Right atrium auricular region (tissue), 2 donors: ENCODE data around the gene ZDHHC5. TPM values are rescaled to one million over a fixed set of nuclear protein-coding genes. Genes with fewer than 3 reads are reported as not detected.
"Not testable (repeated sequence)": the region's sequence is repeated elsewhere in the genome, so short reads cannot be mapped to it uniquely, and the experiment has no call there.

Experiments used
- DNase-seq: peaks from one replicate; pipeline ENCODE4 v3.0.0-alpha.2; 2019; ENCODE audit warnings: low spot score
- H3K27ac ChIP-seq, 2 donors: fragments of 200-600 bp; sonication (generic); 1 replicate in 1 of 2; 2 replicates in 1 of 2; pipeline ENCODE4 v1.5.1; 2016 to 2019
- H3K27me3 ChIP-seq, 2 donors: fragments of 200-600 bp; sonication (generic); one replicate each; pipeline versions ENCODE4 v1.5.1 to v1.6.0; 2017 to 2019
- H3K36me3 ChIP-seq: fragments of 200-600 bp; sonication (generic); one replicate; pipeline ENCODE4 v1.5.1; 2016
- H3K4me1 ChIP-seq, 2 donors: fragments of 200-600 bp; sonication (generic); one replicate each; pipeline versions ENCODE4 v1.5.1 to v1.6.0; 2017 to 2019
- H3K4me3 ChIP-seq, 2 donors: fragments of 200-600 bp; sonication (generic); 1 replicate in 1 of 2; 2 replicates in 1 of 2; pipeline ENCODE4 v1.5.1; 2017 to 2019; ENCODE audit warnings: mild to moderate bottlenecking in 1 of 2, moderate library complexity in 1 of 2
- H3K9me3 ChIP-seq, 2 donors: fragments of 200-600 bp; sonication (generic); one replicate each; pipeline ENCODE4 v1.5.1; 2019
- CTCF ChIP-seq, 2 donors: fragments of 200-600 bp; sonication (generic); IDR thresholded peaks; one replicate each; pipeline ENCODE4 v1.5.1; 2019; ENCODE audit warnings: antibody characterized with exemption in 2 of 2
- total RNA-seq, 2 donors: library from RNA; depleted of rRNA; stranded (reverse); fragments of >200 nt; gene quantifications; one replicate each; pipeline ENCODE4 v1.1.0, GENCODE V29; 2016

ZDHHC5 gene
- total RNA-seq, 2 donors from 2014 or later: 44.9 to 56.7 TPM

- Histone ChIP-seq H3K4me1 (peaks cover 0 to 17% of the 10 kb centered on the region in 2 donors), H3K27ac (no peak overlapping the region), H3K4me3 (no peak overlapping the region), H3K36me3 (peaks cover 25% of the 10 kb centered on the region), H3K9me3 (no peaks in the 10 kb centered on the region), H3K27me3 (no peaks in the 10 kb centered on the region)
- TF ChIP-seq CTCF (IDR thresholded peaks at IDR 0.05): no peak
- DNase-seq: no peak
These were observed 11.5 kb downstream of the ZDHHC5 start for GRCh38 chr11:57679396-57679795.

GRCh38 chr11:57680552-57680874, 12.6 kb downstream of the ZDHHC5 start:
- DNase-seq: no peak
- Histone ChIP-seq H3K27ac (no peak overlapping the region), H3K4me1 (peaks cover 0 to 17% of the 10 kb centered on the region in 2 donors), H3K27me3 (no peaks in the 10 kb centered on the region), H3K4me3 (no peak overlapping the region), H3K9me3 (no peaks in the 10 kb centered on the region), H3K36me3 (peaks cover 30% of the 10 kb centered on the region)
- no peak for TF ChIP-seq CTCF (IDR thresholded peaks at IDR 0.05)

GRCh38 chr11:57681168-57681567, 13.3 kb downstream of the ZDHHC5 start:
- H3K27ac ChIP-seq: no peak overlapping the region
- H3K4me3 ChIP-seq: no peak overlapping the region
- H3K4me1 ChIP-seq: peaks cover 0 to 17% of the 10 kb centered on the region in 2 donors
- no peaks in the 10 kb centered on the region for H3K27me3 ChIP-seq
- peaks cover 37% of the 10 kb centered on the region for H3K36me3 ChIP-seq
- H3K9me3 ChIP-seq: no peaks in the 10 kb centered on the region
- DNase-seq: no peak
- no peak for TF ChIP-seq CTCF (IDR thresholded peaks at IDR 0.05)

- not testable (repeated sequence) for H3K27ac ChIP-seq, DNase-seq, H3K4me3 ChIP-seq, H3K4me1 ChIP-seq, H3K27me3 ChIP-seq, H3K9me3 ChIP-seq
- H3K36me3 ChIP-seq: peaks cover 96% of the 10 kb centered on the region
These were observed 22.6 kb downstream of the ZDHHC5 start for GRCh38 chr11:57690474-57690873.

GRCh38 chr11:57698843-57699365, 31.0 kb downstream of the ZDHHC5 start:
- no peak for TF ChIP-seq CTCF (IDR thresholded peaks at IDR 0.05)
- Histone ChIP-seq H3K27me3 (no peaks in the 10 kb centered on the region), H3K4me3 (no peak overlapping the region), H3K4me1 (no peaks in the 10 kb centered on the region), H3K36me3 (peaks cover 83% of the 10 kb centered on the region), H3K27ac (no peak overlapping the region), H3K9me3 (no peaks in the 10 kb centered on the region)
- DNase-seq: no peak

GRCh38 chr11:57699813-57700212, 31.9 kb downstream of the ZDHHC5 start:
- Histone ChIP-seq H3K27ac (no peak overlapping the region), H3K36me3 (peaks cover 82% of the 10 kb centered on the region), H3K4me3 (no peak overlapping the region), H3K4me1 (no peaks in the 10 kb centered on the region), H3K9me3 (no peaks in the 10 kb centered on the region), H3K27me3 (no peaks in the 10 kb centered on the region)
- DNase-seq: no peak
- no peak for TF ChIP-seq CTCF (IDR thresholded peaks at IDR 0.05)
